Right cardiac atrium (tissue), 5 donors: Measurements from ENCODE around the gene ZNF69. TPM values are rescaled to one million over a fixed set of nuclear protein-coding genes. Genes with fewer than 3 reads are reported as not detected.
"Not testable (repeated sequence)": the region's sequence is repeated elsewhere in the genome, so short reads cannot be mapped to it uniquely, and the experiment has no call there.

ENCODE experiments used
- ATAC-seq, 2 donors: fragments of 200-7000 bp; cut with Tn5 transposase; one replicate each; pipeline versions ENCODE4 v1.8.0 to v1.9.1; 2020; ENCODE audit warnings: moderate library complexity in 2 of 2, mild to moderate bottlenecking in 1 of 2
- DNase-seq, 3 donors: peaks; one replicate each; pipeline ENCODE4 v3.0.0-alpha.2; 2020
- H3K27ac ChIP-seq: one replicate; pipeline ENCODE4 v1.5.1; 2013; ENCODE audit warnings: mild to moderate bottlenecking, low read length, control low read depth, moderate library complexity
- H3K27me3 ChIP-seq: one replicate; pipeline ENCODE4 v1.6.1; 2013; ENCODE audit not compliant: control insufficient read depth, insufficient read depth
- H3K4me1 ChIP-seq: one replicate; pipeline ENCODE4 v1.6.1; 2013; ENCODE audit warnings: low read length; ENCODE audit not compliant: control insufficient read depth, insufficient read depth
- H3K4me3 ChIP-seq: one replicate; pipeline ENCODE4 v1.5.1; 2013; ENCODE audit warnings: low read length, control low read depth
- H3K9me3 ChIP-seq: one replicate; pipeline ENCODE4 v1.6.1; 2013; ENCODE audit warnings: low read length; ENCODE audit not compliant: control insufficient read depth
- WGBS: extraction: QIAGEN DNeasy Blood & Tissue Kit; methylation state at CpG from one replicate; pipeline ENCODE4 v1.1.7; 2013; 5-methylcytosine and 5-hydroxymethylcytosine counted together
- intact Hi-C, 4 donors: fragments of 100-400 bp; cut with DNase I; formaldehyde crosslinking; loops; one replicate each; pipeline versions ENCODE4 v1.11.0 to v1.14.0; 2022 to 2023
- polyA plus RNA-seq: library from polyadenylated mRNA; stranded (reverse); fragments of 200-250 nt; gene quantifications from one replicate; pipeline ENCODE4 v1.2.3, GENCODE V29; 2013
- total RNA-seq, 4 donors: library from RNA; stranded (reverse); fragmentation: NEBNext Ultra II Directional; extraction: Animal tissue kit (Norgen Biotek cat#: 25700); gene quantifications; one replicate each; pipeline ENCODE4 v1.2.1, GENCODE V29; 2021
- donor health status: healthy with polysubstance abuse.
- donor health status: DM: no; HTN: yes; CAD: no.
- donor health status: DM: no; HTN: no; CAD: no.
- donor health status: DM: no; HTN: yes; CAD: no; lungs with severe emphysema.
- donor health status: DM: yes; HTN: yes; CAD: no.

The ZNF69 gene
- total and polyA plus RNA-seq, 5 donors, result 3.8 to 6.1 (median 5.6) TPM

GRCh38 chr19:11894851-11895250 is 7.3 kb downstream of the ZNF69 start:
- DNase-seq (no peak), ATAC-seq (no peak)
- Histone ChIP-seq H3K4me3 (no peak overlapping the region), H3K9me3 (no peaks in the 10 kb centered on the region), H3K27me3 (no peaks in the 10 kb centered on the region), H3K4me1 (no peaks in the 10 kb centered on the region), H3K27ac (no peak overlapping the region)
- 96% methylated on average over 6 of the region's 6 CpGs for WGBS
- intact Hi-C loops, result no loop called here

GRCh38 chr19:11902228-11902627 is 14.6 kb downstream of the ZNF69 start:
- no peaks in the 10 kb centered on the region for H3K27me3 ChIP-seq
- H3K9me3 ChIP-seq, result peaks cover 12% of the 10 kb centered on the region
- no peaks in the 10 kb centered on the region for H3K4me1 ChIP-seq
- H3K4me3 ChIP-seq, result no peak overlapping the region
- ATAC-seq (no peak), DNase-seq (no peak)
- intact Hi-C loops, result no loop called here
- H3K27ac ChIP-seq, result no peak overlapping the region
- 98% methylated on average over 3 of the region's 3 CpGs for WGBS

- Histone ChIP-seq H3K27me3 (no peaks in the 10 kb centered on the region), H3K9me3 (peaks cover 12% of the 10 kb centered on the region), H3K4me3 (no peak overlapping the region), H3K27ac (no peak overlapping the region), H3K4me1 (no peaks in the 10 kb centered on the region)
- ATAC-seq (no peak), DNase-seq (no peak)
- 98% methylated on average over 3 of the region's 3 CpGs for WGBS
- intact Hi-C loops, result no loop called here
These were observed 18.3 kb downstream of the ZNF69 start for GRCh38 chr19:11905928-11906327.

GRCh38 chr19:11911937-11912336 is 24.4 kb downstream of the ZNF69 start:
- H3K27ac ChIP-seq, DNase-seq, ATAC-seq, H3K4me3 ChIP-seq, H3K4me1 ChIP-seq, intact Hi-C loops, H3K9me3 ChIP-seq, H3K27me3 ChIP-seq: not testable (repeated sequence)
- 100% methylated on average over 1 of the region's 1 CpG for WGBS

- intact Hi-C loops, result not testable (repeated sequence)
- WGBS, result 65% methylated on average over 4 of the region's 4 CpGs
These were observed 27.0 kb downstream of the ZNF69 start for GRCh38 chr19:11914417-11915051.

GRCh38 chr19:11921852-11922495 is 34.4 kb downstream of the ZNF69 start:
- no peak for DNase-seq
- Histone ChIP-seq H3K27me3 (no peaks in the 10 kb centered on the region), H3K9me3 (no peaks in the 10 kb centered on the region), H3K27ac (no peak overlapping the region), H3K4me1 (no peaks in the 10 kb centered on the region), H3K4me3 (no peak overlapping the region)
- intact Hi-C loops, result loop anchor here in 3 of 4 donors (10.0 kb wide), 2 partner anchors 63 to 223 kb away; partner anchors contain the start of gene ZNF20 (in 1 of the 3)
- no peak for ATAC-seq
- 24% methylated on average over 6 of the region's 6 CpGs for WGBS

More at GRCh38 chr19:11914417-11915051, 27.0 kb downstream of the ZNF69 start:
- H3K27ac ChIP-seq, DNase-seq, H3K4me3 ChIP-seq, ATAC-seq, H3K9me3 ChIP-seq, H3K4me1 ChIP-seq, H3K27me3 ChIP-seq: not testable (repeated sequence)

- Histone ChIP-seq H3K9me3 (no peaks in the 10 kb centered on the region), H3K4me1 (no peaks in the 10 kb centered on the region), H3K27me3 (no peaks in the 10 kb centered on the region), H3K27ac (peak within 1 kb of the TSS; percentile 98), H3K4me3 (peak within 1 kb of the TSS; percentile 99)
- DNase-seq (peak; percentile 94 to 98 (median 96)), ATAC-seq (peak; percentile 99)
- under 1% methylated on average over 53 of the region's 53 CpGs for WGBS
- intact Hi-C loops, result loop anchor here (2.0 to 10.0 kb wide), 3 partner anchors 60 to 220 kb away; partner anchors contain the start of gene ZNF20 (in 1 of the 4)
These were observed 37.5 kb downstream of the ZNF69 start, which contains the start of gene ZNF700 for GRCh38 chr19:11924886-11925650. ZNF700 (plus strand) TSS chr19:11925107; CDS start chr19:11925211, 104 bp downstream.

GRCh38 chr19:11925651-11926187 is 38.1 kb downstream of the ZNF69 start:
- not testable (repeated sequence) for DNase-seq, H3K27me3 ChIP-seq, H3K4me1 ChIP-seq, ATAC-seq, H3K9me3 ChIP-seq
- WGBS, result 10% methylated on average over 10 of the region's 10 CpGs
- H3K27ac ChIP-seq, result peak overlapping the region; percentile 98
- intact Hi-C loops, result loop anchor here (2.0 to 10.0 kb wide), 3 partner anchors 59 to 219 kb away; partner anchors contain the start of gene ZNF20 (in 1 of the 4)
- peak overlapping the region; percentile 99 for H3K4me3 ChIP-seq

GRCh38 chr19:11927227-11927626 is 39.6 kb downstream of the ZNF69 start:
- H3K4me3 ChIP-seq, result no peak overlapping the region
- no peaks in the 10 kb centered on the region for H3K4me1 ChIP-seq
- DNase-seq, result no peak
- 96% methylated on average over 3 of the region's 3 CpGs for WGBS
- ATAC-seq, result no peak
- intact Hi-C loops, result loop anchor here in 3 of 4 donors (10.0 kb wide), 2 partner anchors 58 to 218 kb away; partner anchors contain the start of gene ZNF20 (in 1 of the 3)
- H3K27me3 ChIP-seq, result no peaks in the 10 kb centered on the region
- H3K27ac ChIP-seq, result no peak overlapping the region
- H3K9me3 ChIP-seq, result no peaks in the 10 kb centered on the region

GRCh38 chr19:11931051-11931450 is 43.5 kb downstream of the ZNF69 start:
- intact Hi-C loops, result no loop called here
- Histone ChIP-seq H3K27ac (no peak overlapping the region), H3K4me1 (no peaks in the 10 kb centered on the region), H3K27me3 (no peaks in the 10 kb centered on the region), H3K4me3 (no peak overlapping the region), H3K9me3 (no peaks in the 10 kb centered on the region)
- no peak for DNase-seq
- ATAC-seq, result no peak
- 85% methylated on average over 3 of the region's 3 CpGs for WGBS
